ENCODE measurements around the gene HRH4.

Gene HRH4

GRCh38 chr18:24459772-24460171, 665 bp upstream of the HRH4 start:
- H3K4me3 Mint-ChIP-seq, result no peak overlapping the region
- H3K36me3 Mint-ChIP-seq (ENCODE audit: low read depth), result peaks cover 38% of the 10 kb centered on the region
- DNase-seq, result no peak
- no peak overlapping the region for H3K27ac Mint-ChIP-seq
- no peaks in the 10 kb centered on the region for H3K27me3 Mint-ChIP-seq (ENCODE audit: low read depth, poor library complexity)
- H3K4me1 Mint-ChIP-seq, result peaks cover 4% of the 10 kb centered on the region
- TF ChIP-seq, protein P1, sequence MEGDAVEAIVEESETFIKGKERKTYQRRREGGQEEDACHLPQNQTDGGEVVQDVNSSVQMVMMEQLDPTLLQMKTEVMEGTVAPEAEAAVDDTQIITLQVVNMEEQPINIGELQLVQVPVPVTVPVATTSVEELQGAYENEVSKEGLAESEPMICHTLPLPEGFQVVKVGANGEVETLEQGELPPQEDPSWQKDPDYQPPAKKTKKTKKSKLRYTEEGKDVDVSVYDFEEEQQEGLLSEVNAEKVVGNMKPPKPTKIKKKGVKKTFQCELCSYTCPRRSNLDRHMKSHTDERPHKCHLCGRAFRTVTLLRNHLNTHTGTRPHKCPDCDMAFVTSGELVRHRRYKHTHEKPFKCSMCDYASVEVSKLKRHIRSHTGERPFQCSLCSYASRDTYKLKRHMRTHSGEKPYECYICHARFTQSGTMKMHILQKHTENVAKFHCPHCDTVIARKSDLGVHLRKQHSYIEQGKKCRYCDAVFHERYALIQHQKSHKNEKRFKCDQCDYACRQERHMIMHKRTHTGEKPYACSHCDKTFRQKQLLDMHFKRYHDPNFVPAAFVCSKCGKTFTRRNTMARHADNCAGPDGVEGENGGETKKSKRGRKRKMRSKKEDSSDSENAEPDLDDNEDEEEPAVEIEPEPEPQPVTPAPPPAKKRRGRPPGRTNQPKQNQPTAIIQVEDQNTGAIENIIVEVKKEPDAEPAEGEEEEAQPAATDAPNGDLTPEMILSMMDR (IDR thresholded peaks at IDR 0.05), result no peak
- peaks cover 27% of the 10 kb centered on the region for H3K9me3 Mint-ChIP-seq

- TF ChIP-seq, protein P1 (IDR thresholded peaks at IDR 0.05), result no peak
- no peak overlapping the region for H3K4me3 Mint-ChIP-seq
- H3K9me3 Mint-ChIP-seq, result peaks cover 23% of the 10 kb centered on the region
- peaks cover 4% of the 10 kb centered on the region for H3K4me1 Mint-ChIP-seq
- no peaks in the 10 kb centered on the region for H3K27me3 Mint-ChIP-seq (ENCODE audit: low read depth, poor library complexity)
- H3K36me3 Mint-ChIP-seq (ENCODE audit: low read depth), result peaks cover 22% of the 10 kb centered on the region
- H3K27ac Mint-ChIP-seq, result peak overlapping the region; percentile 8
- no peak for DNase-seq
Measured at GRCh38 chr18:24461996-24462395, 1.6 kb downstream of the HRH4 start.

DNA sequence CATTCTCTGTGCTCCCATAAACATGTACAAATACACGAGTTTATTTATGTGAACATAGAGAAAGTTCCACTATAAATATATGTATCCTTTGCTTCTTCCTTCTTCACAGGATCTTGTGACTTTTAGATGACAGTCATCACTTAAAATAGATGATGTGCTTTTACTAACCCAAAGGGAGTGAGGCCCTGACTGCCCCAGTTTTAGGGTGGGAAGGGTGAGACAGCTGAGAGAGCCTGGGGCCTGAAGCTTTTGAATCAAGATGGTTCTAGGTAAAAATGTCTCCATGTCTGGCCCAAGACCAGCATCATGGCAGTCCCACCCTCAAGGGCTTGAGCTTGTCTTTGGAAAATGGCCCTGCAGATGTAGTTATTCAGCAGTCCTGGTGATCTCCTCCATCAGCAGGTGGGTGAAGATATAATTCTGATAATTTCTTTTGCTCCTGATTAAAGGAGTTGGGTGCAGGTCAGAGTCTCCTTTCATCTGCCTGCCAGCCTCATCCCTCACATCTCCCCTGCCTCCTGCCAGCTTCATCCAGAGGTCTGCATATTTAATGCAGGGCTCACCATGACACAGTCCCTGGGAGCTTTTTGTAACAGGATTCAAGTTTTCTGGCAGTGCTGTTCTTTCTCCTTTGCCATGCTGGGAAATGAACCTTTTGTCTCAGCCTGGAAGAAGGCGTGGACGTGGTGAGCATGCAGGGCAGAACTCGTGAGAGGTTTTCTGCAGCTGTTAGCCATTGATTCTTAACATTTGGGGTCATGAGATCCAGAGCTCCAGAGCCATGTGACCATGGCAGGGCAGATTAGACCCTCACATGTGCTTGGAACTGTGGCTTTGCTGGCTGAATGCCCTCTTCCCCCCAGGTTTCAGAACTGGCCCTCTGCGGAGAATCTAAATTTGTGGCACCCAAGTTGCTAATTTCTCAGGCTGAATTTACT, 2.7 kb downstream of the HRH4 start:
- Mint-ChIP-seq H3K36me3 (ENCODE audit: low read depth) (peaks cover 14% of the 10 kb centered on the region), H3K27me3 (ENCODE audit: low read depth, poor library complexity) (no peaks in the 10 kb centered on the region), H3K4me3 (no peak overlapping the region), H3K9me3 (peaks cover 14% of the 10 kb centered on the region), H3K4me1 (peaks cover 4% of the 10 kb centered on the region), H3K27ac (no peak overlapping the region)
- DNase-seq, result no peak
- TF ChIP-seq, protein P1 (IDR thresholded peaks at IDR 0.05), result no peak

DNA sequence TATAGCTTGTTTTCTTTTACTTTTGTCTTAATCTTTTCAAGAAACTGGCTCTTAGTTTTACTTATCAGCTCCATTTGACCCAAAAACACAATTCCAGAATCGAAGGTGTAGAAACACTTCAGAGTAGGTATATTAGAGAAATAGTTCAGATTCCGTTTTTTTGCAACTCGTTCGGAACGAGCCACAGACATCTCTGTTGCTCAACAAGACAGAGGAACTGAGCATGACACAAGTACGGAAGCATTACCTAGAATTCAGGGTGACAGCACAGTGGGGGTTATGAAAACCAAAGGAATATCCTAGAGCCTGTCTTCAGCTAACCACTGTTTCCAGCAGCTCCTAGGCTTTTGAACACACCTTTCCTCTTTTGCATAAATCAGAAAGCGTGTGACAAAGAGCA, 5.0 kb downstream of the HRH4 start:
- Mint-ChIP-seq H3K9me3 (no peaks in the 10 kb centered on the region), H3K4me3 (no peak overlapping the region), H3K27ac (no peak overlapping the region), H3K4me1 (peaks cover 4% of the 10 kb centered on the region), H3K27me3 (ENCODE audit: low read depth, poor library complexity) (no peaks in the 10 kb centered on the region), H3K36me3 (ENCODE audit: low read depth) (no peaks in the 10 kb centered on the region)
- TF ChIP-seq, protein P1 (IDR thresholded peaks at IDR 0.05), result no peak
- no peak for DNase-seq

DNA sequence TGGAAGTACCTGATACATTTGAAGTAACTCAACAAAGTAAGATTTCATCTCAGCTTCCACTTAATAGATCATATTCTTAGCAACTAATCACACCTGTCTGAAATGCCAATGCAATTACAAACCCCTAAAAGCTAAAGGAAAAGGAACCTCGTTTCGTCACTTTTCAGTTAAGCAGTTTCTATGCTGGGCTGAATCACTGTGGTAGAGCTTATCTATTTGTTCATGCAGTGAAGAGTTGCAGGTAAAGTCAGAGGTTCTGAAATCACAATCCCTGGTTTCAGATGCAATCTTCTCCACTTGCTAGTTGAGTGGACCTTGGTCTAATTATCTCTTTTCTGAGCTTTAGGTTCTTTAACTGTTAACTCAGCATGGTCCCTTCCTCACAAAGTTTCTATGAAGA, 6.3 kb downstream of the HRH4 start:
- H3K4me1 Mint-ChIP-seq, result peaks cover 7% of the 10 kb centered on the region
- no peak overlapping the region for H3K4me3 Mint-ChIP-seq
- H3K27ac Mint-ChIP-seq, result no peak overlapping the region
- H3K9me3 Mint-ChIP-seq, result no peaks in the 10 kb centered on the region
- H3K27me3 Mint-ChIP-seq (ENCODE audit: low read depth, poor library complexity), result no peaks in the 10 kb centered on the region
- no peak for DNase-seq
- H3K36me3 Mint-ChIP-seq (ENCODE audit: low read depth), result no peaks in the 10 kb centered on the region
- TF ChIP-seq, protein P1 (IDR thresholded peaks at IDR 0.05), result no peak

All from nephron progenitor cell (in vitro differentiated cells).